Measurements from ENCODE around the gene ITGA8.
"Not testable (repeated sequence)": the region's sequence is repeated elsewhere in the genome, so short reads cannot be mapped to it uniquely, and the experiment has no call there.

Gene ITGA8

GRCh38 chr10:15582972-15583371 lies 136.8 kb downstream of the ITGA8 start:
- not testable (repeated sequence) for H3K36me3 ChIP-seq (ENCODE audit: control insufficient read depth, insufficient read depth, low read length, severe bottlenecking); H3K27me3 ChIP-seq (replicated peaks; ENCODE audit: control insufficient read depth, insufficient read depth, low read length); DNase-seq (ENCODE audit: low read depth); H3K9ac ChIP-seq (ENCODE audit: low read length); H3K4me3 ChIP-seq (ENCODE audit: low read length); H3K9me3 ChIP-seq (ENCODE audit: control insufficient read depth, low read length)
- H3K4me1 ChIP-seq (ENCODE audit: control insufficient read depth, insufficient read depth, low read length): peaks cover 20% of the 10 kb centered on the region

GRCh38 chr10:15579605-15580004 lies 140.1 kb downstream of the ITGA8 start:
- no peaks in the 10 kb centered on the region for H3K27me3 ChIP-seq (replicated peaks; ENCODE audit: control insufficient read depth, insufficient read depth, low read length)
- peak overlapping the region; percentile 52 for H3K9ac ChIP-seq (ENCODE audit: low read length)
- H3K9me3 ChIP-seq (ENCODE audit: control insufficient read depth, low read length): no peaks in the 10 kb centered on the region
- peak overlapping the region; percentile 57 for H3K4me3 ChIP-seq (ENCODE audit: low read length)
- peaks cover 13% of the 10 kb centered on the region for H3K4me1 ChIP-seq (ENCODE audit: control insufficient read depth, insufficient read depth, low read length)
- DNase-seq (ENCODE audit: low read depth): peak; percentile 70
- no peaks in the 10 kb centered on the region for H3K36me3 ChIP-seq (ENCODE audit: control insufficient read depth, insufficient read depth, low read length, severe bottlenecking)

- H3K36me3 ChIP-seq (ENCODE audit: control insufficient read depth, insufficient read depth, low read length, severe bottlenecking): no peaks in the 10 kb centered on the region
- H3K4me3 ChIP-seq (ENCODE audit: low read length): no peak overlapping the region
- no peak for DNase-seq (ENCODE audit: low read depth)
- no peaks in the 10 kb centered on the region for H3K27me3 ChIP-seq (replicated peaks; ENCODE audit: control insufficient read depth, insufficient read depth, low read length)
- H3K4me1 ChIP-seq (ENCODE audit: control insufficient read depth, insufficient read depth, low read length): peaks cover 9% of the 10 kb centered on the region
- H3K9me3 ChIP-seq (ENCODE audit: control insufficient read depth, low read length): no peaks in the 10 kb centered on the region
- no peak overlapping the region for H3K9ac ChIP-seq (ENCODE audit: low read length)
Measured at GRCh38 chr10:15572531-15573045, 147.1 kb downstream of the ITGA8 start.

GRCh38 chr10:15571575-15571974 lies 148.1 kb downstream of the ITGA8 start:
- Histone ChIP-seq H3K4me1 (ENCODE audit: control insufficient read depth, insufficient read depth, low read length) (peaks cover 9% of the 10 kb centered on the region), H3K9me3 (ENCODE audit: control insufficient read depth, low read length) (no peaks in the 10 kb centered on the region), H3K9ac (ENCODE audit: low read length) (no peak overlapping the region), H3K27me3 (replicated peaks; ENCODE audit: control insufficient read depth, insufficient read depth, low read length) (no peaks in the 10 kb centered on the region), H3K4me3 (ENCODE audit: low read length) (no peak overlapping the region), H3K36me3 (ENCODE audit: control insufficient read depth, insufficient read depth, low read length, severe bottlenecking) (no peaks in the 10 kb centered on the region)
- DNase-seq (ENCODE audit: low read depth): peak; percentile 65

GRCh38 chr10:15570738-15571339 lies 148.9 kb downstream of the ITGA8 start:
- peaks cover 9% of the 10 kb centered on the region for H3K4me1 ChIP-seq (ENCODE audit: control insufficient read depth, insufficient read depth, low read length)
- no peaks in the 10 kb centered on the region for H3K27me3 ChIP-seq (replicated peaks; ENCODE audit: control insufficient read depth, insufficient read depth, low read length)
- no peak overlapping the region for H3K9ac ChIP-seq (ENCODE audit: low read length)
- H3K4me3 ChIP-seq (ENCODE audit: low read length): no peak overlapping the region
- DNase-seq (ENCODE audit: low read depth): no peak
- no peaks in the 10 kb centered on the region for H3K9me3 ChIP-seq (ENCODE audit: control insufficient read depth, low read length)
- H3K36me3 ChIP-seq (ENCODE audit: control insufficient read depth, insufficient read depth, low read length, severe bottlenecking): no peaks in the 10 kb centered on the region

- no peak for DNase-seq (ENCODE audit: low read depth)
- Histone ChIP-seq H3K4me3 (ENCODE audit: low read length) (no peak overlapping the region), H3K9me3 (ENCODE audit: control insufficient read depth, low read length) (no peaks in the 10 kb centered on the region), H3K9ac (ENCODE audit: low read length) (no peak overlapping the region), H3K4me1 (ENCODE audit: control insufficient read depth, insufficient read depth, low read length) (peaks cover 9% of the 10 kb centered on the region), H3K36me3 (ENCODE audit: control insufficient read depth, insufficient read depth, low read length, severe bottlenecking) (no peaks in the 10 kb centered on the region), H3K27me3 (replicated peaks; ENCODE audit: control insufficient read depth, insufficient read depth, low read length) (no peaks in the 10 kb centered on the region)
Measured at GRCh38 chr10:15567952-15568351, 151.8 kb downstream of the ITGA8 start.

GRCh38 chr10:15563246-15563645 lies 156.5 kb downstream of the ITGA8 start:
- H3K27me3 ChIP-seq (replicated peaks; ENCODE audit: control insufficient read depth, insufficient read depth, low read length): no peaks in the 10 kb centered on the region
- no peaks in the 10 kb centered on the region for H3K9me3 ChIP-seq (ENCODE audit: control insufficient read depth, low read length)
- H3K4me1 ChIP-seq (ENCODE audit: control insufficient read depth, insufficient read depth, low read length): peaks cover 8% of the 10 kb centered on the region
- no peaks in the 10 kb centered on the region for H3K36me3 ChIP-seq (ENCODE audit: control insufficient read depth, insufficient read depth, low read length, severe bottlenecking)
- no peak overlapping the region for H3K4me3 ChIP-seq (ENCODE audit: low read length)
- peak; percentile 58 for DNase-seq (ENCODE audit: low read depth)
- no peak overlapping the region for H3K9ac ChIP-seq (ENCODE audit: low read length)

DNA sequence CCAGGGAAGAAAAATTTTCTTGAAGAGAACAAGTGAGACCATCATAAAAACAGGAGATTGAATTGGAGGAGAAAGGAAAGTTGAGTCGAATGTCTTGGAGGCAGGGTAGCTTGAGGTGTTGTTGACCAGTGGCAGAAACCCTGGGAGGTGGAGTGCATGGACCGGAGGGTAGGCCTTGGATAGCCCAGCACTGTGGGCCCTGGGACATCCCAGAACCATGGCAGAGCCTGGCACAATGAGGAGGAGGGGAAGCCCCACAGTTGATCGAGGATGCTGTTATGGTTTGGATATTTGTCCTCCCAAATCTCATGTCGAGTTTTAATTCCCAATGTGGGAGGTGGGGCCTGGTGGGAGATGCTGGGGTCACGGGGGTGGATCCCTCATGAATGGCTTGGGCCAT lies 157.1 kb downstream of the ITGA8 start:
- Histone ChIP-seq H3K9me3 (ENCODE audit: control insufficient read depth, low read length) (no peaks in the 10 kb centered on the region), H3K4me3 (ENCODE audit: low read length) (no peak overlapping the region), H3K36me3 (ENCODE audit: control insufficient read depth, insufficient read depth, low read length, severe bottlenecking) (no peaks in the 10 kb centered on the region), H3K9ac (ENCODE audit: low read length) (no peak overlapping the region), H3K4me1 (ENCODE audit: control insufficient read depth, insufficient read depth, low read length) (peaks cover 13% of the 10 kb centered on the region), H3K27me3 (replicated peaks; ENCODE audit: control insufficient read depth, insufficient read depth, low read length) (no peaks in the 10 kb centered on the region)
- DNase-seq (ENCODE audit: low read depth): no peak

DNA sequence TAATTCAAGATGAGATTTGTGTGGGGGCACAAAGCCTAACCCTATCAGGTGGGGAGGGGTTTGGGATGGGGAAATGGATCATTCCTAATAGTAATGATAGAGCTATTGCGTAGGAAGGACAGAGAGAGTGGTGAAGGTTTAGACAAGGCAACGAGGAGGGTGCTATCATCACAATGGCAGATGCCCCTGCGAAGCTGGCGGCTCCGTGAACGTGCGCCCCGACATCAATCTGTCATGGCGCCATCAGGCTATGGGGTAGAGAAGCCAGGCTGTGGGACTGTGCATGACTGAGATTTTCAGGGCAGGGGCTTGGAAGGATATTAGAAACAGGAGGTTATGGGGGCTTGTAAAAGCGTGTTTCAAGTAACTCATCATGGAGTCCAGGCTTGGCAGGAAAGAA lies 157.6 kb downstream of the ITGA8 start:
- DNase-seq (ENCODE audit: low read depth): no peak
- H3K4me1 ChIP-seq (ENCODE audit: control insufficient read depth, insufficient read depth, low read length): peaks cover 18% of the 10 kb centered on the region
- no peaks in the 10 kb centered on the region for H3K27me3 ChIP-seq (replicated peaks; ENCODE audit: control insufficient read depth, insufficient read depth, low read length)
- H3K4me3 ChIP-seq (ENCODE audit: low read length): no peak overlapping the region
- no peaks in the 10 kb centered on the region for H3K36me3 ChIP-seq (ENCODE audit: control insufficient read depth, insufficient read depth, low read length, severe bottlenecking)
- no peak overlapping the region for H3K9ac ChIP-seq (ENCODE audit: low read length)
- H3K9me3 ChIP-seq (ENCODE audit: control insufficient read depth, low read length): no peaks in the 10 kb centered on the region

- H3K36me3 ChIP-seq (ENCODE audit: control insufficient read depth, insufficient read depth, low read length, severe bottlenecking): no peaks in the 10 kb centered on the region
- no peaks in the 10 kb centered on the region for H3K9me3 ChIP-seq (ENCODE audit: control insufficient read depth, low read length)
- H3K4me1 ChIP-seq (ENCODE audit: control insufficient read depth, insufficient read depth, low read length): peaks cover 18% of the 10 kb centered on the region
Measured at GRCh38 chr10:15558136-15558535, 161.6 kb downstream of the ITGA8 start.

GRCh38 chr10:15557168-15557567 lies 162.6 kb downstream of the ITGA8 start:
- peaks cover 18% of the 10 kb centered on the region for H3K4me1 ChIP-seq (ENCODE audit: control insufficient read depth, insufficient read depth, low read length)
- peak overlapping the region; percentile 66 for H3K9ac ChIP-seq (ENCODE audit: low read length)
- not testable (repeated sequence) for H3K27me3 ChIP-seq (replicated peaks; ENCODE audit: control insufficient read depth, insufficient read depth, low read length); H3K4me3 ChIP-seq (ENCODE audit: low read length); DNase-seq (ENCODE audit: low read depth); H3K36me3 ChIP-seq (ENCODE audit: control insufficient read depth, insufficient read depth, low read length, severe bottlenecking); H3K9me3 ChIP-seq (ENCODE audit: control insufficient read depth, low read length)

More at GRCh38 chr10:15558136-15558535, 161.6 kb downstream of the ITGA8 start:
- H3K9ac ChIP-seq (ENCODE audit: low read length): peak overlapping the region; percentile 66
- H3K4me3 ChIP-seq (ENCODE audit: low read length): no peak overlapping the region
- peak; percentile 84 for DNase-seq (ENCODE audit: low read depth)
- no peaks in the 10 kb centered on the region for H3K27me3 ChIP-seq (replicated peaks; ENCODE audit: control insufficient read depth, insufficient read depth, low read length)

DNA sequence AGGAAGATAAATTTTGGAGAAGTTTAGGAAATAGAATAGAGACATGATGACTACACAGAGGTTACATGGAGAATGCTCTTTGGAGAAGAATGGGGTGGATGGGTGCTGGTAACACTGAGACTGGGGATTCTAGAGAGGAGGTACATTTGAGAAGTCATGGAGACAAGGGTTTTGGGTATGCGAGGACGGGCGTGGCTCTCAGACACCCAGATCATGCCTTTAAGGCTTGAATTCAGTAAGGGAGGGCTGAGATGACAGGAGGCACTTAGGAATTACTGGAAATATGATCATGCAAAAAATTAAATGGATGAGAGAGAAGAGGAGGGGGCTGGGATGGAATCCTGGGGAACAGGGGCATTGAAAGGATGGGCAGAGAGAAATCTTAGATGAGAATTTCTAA lies 168.8 kb downstream of the ITGA8 start:
- H3K9me3 ChIP-seq (ENCODE audit: control insufficient read depth, low read length): no peaks in the 10 kb centered on the region
- H3K36me3 ChIP-seq (ENCODE audit: control insufficient read depth, insufficient read depth, low read length, severe bottlenecking): no peaks in the 10 kb centered on the region
- DNase-seq (ENCODE audit: low read depth): no peak
- no peak overlapping the region for H3K9ac ChIP-seq (ENCODE audit: low read length)
- no peaks in the 10 kb centered on the region for H3K27me3 ChIP-seq (replicated peaks; ENCODE audit: control insufficient read depth, insufficient read depth, low read length)
- H3K4me3 ChIP-seq (ENCODE audit: low read length): no peak overlapping the region
- no peaks in the 10 kb centered on the region for H3K4me1 ChIP-seq (ENCODE audit: control insufficient read depth, insufficient read depth, low read length)
